HL-60 (cell line): ENCODE data around the gene SNX9.

Experiments used
- CTCF ChIP-seq: IDR thresholded peaks from one replicate; pipeline ENCODE4 v1.5.1; 2011; ENCODE audit warnings: low read length, control low read depth, inconsistent platforms; ENCODE audit not compliant: insufficient read depth
- POLR2AphosphoS5 ChIP-seq: IDR thresholded peaks from 2 replicates; pipeline ENCODE4 v1.6.1; 2012; ENCODE audit warnings: low read depth

GRCh38 chr6:157800420-157801237 is 22.4 kb upstream of the SNX9 start:
- TF ChIP-seq CTCF (no peak), POLR2AphosphoS5 (no peak)
